Stimulated activated CD8-positive, alpha-beta memory T cell treated with anti-CD3 and anti-CD28 coated beads, Interleukin-15, amount 100 ng/mL, for 4 hours (primary cell): ENCODE results near the gene EGFLAM.
A peak's percentile ranks its signal among the peaks of the same experiment; 100 is the strongest.

Experiments used
- DNase-seq, 2 donors: peaks; one replicate each; pipeline ENCODE4 v3.0.0-alpha.2; 2020; ENCODE audit warnings: low read depth in 2 of 2

Gene EGFLAM

GRCh38 chr5:38417658-38418017 is 159.3 kb downstream of the EGFLAM start:
- no peak for DNase-seq

GRCh38 chr5:38420246-38420645 is 161.9 kb downstream of the EGFLAM start:
- no peak for DNase-seq

- DNase-seq: no peak
These were observed 162.5 kb downstream of the EGFLAM start for GRCh38 chr5:38420691-38421390.

GRCh38 chr5:38422622-38423021 is 164.3 kb downstream of the EGFLAM start:
- no peak for DNase-seq

- no peak for DNase-seq
These were observed 165.2 kb downstream of the EGFLAM start for GRCh38 chr5:38423276-38424147.

- DNase-seq: no peak
These were observed 166.0 kb downstream of the EGFLAM start for GRCh38 chr5:38424148-38425060.

- no peak for DNase-seq
These were observed 168.1 kb downstream of the EGFLAM start for GRCh38 chr5:38426490-38426889.

GRCh38 chr5:38426986-38427950 is 168.9 kb downstream of the EGFLAM start:
- DNase-seq: no peak

GRCh38 chr5:38431242-38431853 is 173.0 kb downstream of the EGFLAM start:
- no peak for DNase-seq

- no peak for DNase-seq
These were observed 175.0 kb downstream of the EGFLAM start for GRCh38 chr5:38433160-38433861.

GRCh38 chr5:38434966-38435705 is 176.8 kb downstream of the EGFLAM start:
- DNase-seq: no peak

- no peak for DNase-seq
These were observed 180.4 kb downstream of the EGFLAM start for GRCh38 chr5:38438757-38439156.

GRCh38 chr5:38441453-38442246 is 183.3 kb downstream of the EGFLAM start:
- peak; percentile 17 to 62 for DNase-seq

- no peak for DNase-seq
These were observed 183.9 kb downstream of the EGFLAM start for GRCh38 chr5:38442247-38442573.

- no peak for DNase-seq
These were observed 185.0 kb downstream of the EGFLAM start for GRCh38 chr5:38443390-38443789.

- DNase-seq: no peak
These were observed 187.1 kb downstream of the EGFLAM start for GRCh38 chr5:38445374-38446028.

- DNase-seq: no peak
These were observed 187.7 kb downstream of the EGFLAM start for GRCh38 chr5:38446029-38446522.

GRCh38 chr5:38447056-38447455 is 188.7 kb downstream of the EGFLAM start:
- no peak for DNase-seq
